ENCODE measurements around the gene CELF1.
A peak's percentile ranks its signal among the peaks of the same experiment; 100 is the strongest.
"Not testable (repeated sequence)": the region's sequence is repeated elsewhere in the genome, so short reads cannot be mapped to it uniquely, and the experiment has no call there.

Gene CELF1

DNA sequence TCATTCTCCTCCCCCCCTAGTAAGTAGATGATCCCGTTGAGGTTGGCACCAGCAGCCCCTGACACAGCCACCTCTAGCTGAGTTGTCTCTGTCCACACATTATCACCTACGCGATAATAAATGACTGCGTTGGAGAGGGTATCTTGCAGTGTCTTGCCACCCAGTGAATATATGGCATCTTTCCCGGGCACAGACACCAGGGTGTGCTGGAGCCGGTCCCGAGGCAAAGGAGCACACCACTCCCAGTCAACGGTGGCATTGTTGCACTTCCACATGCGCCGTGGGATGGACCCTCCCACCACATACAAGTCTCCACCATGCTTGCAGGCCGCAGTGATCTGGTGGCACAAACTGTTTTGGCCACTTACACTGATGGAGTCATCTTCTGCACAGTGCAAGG, 20.4 kb upstream of the CELF1 start:
- no peak for DNase-seq (ENCODE audit: low read depth)

- no peak for DNase-seq (ENCODE audit: low read depth)
These were observed 19.9 kb upstream of the CELF1 start for GRCh38 chr11:47572715-47573255.

DNA sequence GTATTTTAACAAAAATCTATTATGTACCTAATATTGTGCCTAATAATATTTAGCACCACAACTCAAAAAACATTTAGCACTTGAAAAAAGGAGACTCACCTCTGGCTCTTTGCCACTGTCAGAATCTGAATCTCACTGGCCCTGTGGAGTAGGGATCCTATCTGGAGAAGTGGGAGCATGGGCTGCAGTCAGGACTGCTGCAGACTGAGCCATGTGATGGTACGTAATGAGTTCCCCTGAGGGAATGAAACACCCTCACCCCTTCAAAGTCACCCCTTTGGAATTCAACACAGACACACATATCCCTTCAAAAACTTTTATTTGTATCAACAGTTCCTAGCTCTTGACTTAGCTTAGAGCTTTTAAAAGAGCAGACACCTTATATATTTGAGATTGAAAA, 19.0 kb upstream of the CELF1 start:
- peak; percentile 33 for DNase-seq (ENCODE audit: low read depth)

DNA sequence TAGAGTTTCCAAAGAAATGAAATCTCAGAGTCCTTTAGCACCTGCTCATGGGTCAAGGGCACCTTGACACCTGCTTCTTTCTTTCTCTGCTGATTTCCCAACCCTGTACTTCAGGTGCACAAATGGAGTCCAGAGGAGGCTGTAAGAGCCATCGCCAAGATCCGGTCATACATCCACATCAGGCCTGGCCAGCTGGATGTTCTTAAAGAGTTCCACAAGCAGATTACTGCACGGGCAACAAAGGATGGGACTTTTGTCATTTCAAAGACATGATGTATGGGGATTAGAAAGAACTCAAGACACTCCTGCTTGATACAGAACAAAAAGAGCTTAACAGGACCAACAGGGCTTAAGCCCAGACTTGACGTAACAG, 18.4 kb upstream of the CELF1 start:
- no peak for DNase-seq (ENCODE audit: low read depth)

DNA sequence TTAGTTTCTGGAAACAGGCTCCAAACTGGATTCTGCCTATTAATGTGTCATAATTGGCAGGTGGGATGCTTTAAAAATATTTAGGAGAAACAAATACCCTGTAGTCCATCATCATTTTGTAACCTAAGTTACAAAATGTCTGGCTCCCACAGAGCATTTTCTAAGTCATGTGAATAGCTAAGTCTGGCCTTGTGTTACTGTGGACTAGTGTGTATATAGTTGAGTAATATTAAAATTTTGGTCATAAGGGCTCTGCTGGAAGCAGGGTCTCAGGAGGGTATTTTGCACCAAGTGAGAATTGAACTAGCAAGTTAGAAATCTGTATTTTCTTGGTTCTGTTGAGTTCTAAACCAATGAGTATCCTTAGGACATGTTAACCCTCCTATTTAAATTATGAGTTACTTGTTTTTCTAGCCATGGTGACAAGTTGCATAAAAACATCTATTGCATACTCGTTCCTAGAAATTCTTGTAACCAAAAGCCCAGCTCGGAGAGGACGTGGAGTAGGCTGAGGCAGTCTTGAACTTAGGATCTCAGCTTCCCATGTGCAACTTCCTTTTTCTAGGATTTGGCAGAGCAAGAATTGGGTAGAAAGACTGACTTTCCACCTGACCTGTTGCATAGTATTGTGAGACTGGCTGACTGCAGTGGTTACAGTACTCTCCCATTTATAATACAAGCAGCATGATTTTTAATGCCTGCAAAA, 17.9 kb upstream of the CELF1 start:
- no peak for DNase-seq (ENCODE audit: low read depth)

GRCh38 chr11:47569646-47570045, 16.7 kb upstream of the CELF1 start:
- DNase-seq (ENCODE audit: low read depth) = no peak

GRCh38 chr11:47566149-47566698, 13.3 kb upstream of the CELF1 start:
- DNase-seq (ENCODE audit: low read depth) = no peak

- peak; percentile 44 for DNase-seq (ENCODE audit: low read depth)
These were observed 12.6 kb upstream of the CELF1 start, which contains the start of gene PTPMT1 for GRCh38 chr11:47565340-47566148. Gene PTPMT1, plus strand, starts transcription at chr11:47565599. Its CDS starts 24 bp downstream, at chr11:47565623.

DNA sequence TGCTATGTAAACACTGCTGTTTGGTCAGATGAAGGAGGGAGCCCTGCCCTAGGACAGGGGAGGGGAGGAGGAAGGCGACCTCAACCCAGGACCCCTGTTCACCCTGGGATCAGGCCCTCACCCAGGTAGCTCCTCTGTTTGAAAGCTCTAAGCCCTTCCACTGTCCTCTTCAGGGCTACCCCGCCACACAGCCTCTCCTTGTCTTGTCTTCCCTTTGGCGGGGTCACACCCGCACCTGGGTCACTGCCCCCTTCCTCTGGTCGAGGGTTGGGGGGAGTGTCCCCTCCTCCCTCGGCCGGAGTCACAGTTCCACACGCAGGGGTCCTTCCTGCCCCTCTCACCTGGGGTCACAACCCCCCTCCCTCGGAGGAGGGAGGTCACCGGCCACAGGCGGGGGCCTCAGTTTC, 12.0 kb upstream of the CELF1 start:
- no peak for DNase-seq (ENCODE audit: low read depth)

- DNase-seq (ENCODE audit: low read depth) = not testable (repeated sequence)
These were observed 11.4 kb upstream of the CELF1 start for GRCh38 chr11:47564366-47564765.

DNA sequence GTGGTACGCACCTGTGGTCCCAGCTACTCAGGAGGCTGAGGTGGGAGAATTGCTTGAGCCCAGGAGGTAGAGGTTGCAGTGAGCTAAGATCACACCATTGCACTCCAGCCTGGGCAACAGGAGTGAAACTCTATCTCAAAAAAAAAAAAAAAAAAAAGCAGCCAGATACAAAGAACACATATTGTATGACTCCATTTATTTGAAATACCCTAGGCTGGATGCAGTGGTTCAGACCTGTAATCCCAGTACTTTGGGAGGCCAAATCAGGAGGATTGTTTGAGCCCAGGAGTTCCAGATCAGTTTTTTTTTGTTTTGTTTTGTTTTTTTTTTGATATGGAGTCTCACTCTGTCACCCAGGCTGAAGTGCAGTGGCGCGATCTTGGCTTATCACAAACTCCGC, 9.5 kb upstream of the CELF1 start:
- DNase-seq (ENCODE audit: low read depth) = not testable (repeated sequence)

DNA sequence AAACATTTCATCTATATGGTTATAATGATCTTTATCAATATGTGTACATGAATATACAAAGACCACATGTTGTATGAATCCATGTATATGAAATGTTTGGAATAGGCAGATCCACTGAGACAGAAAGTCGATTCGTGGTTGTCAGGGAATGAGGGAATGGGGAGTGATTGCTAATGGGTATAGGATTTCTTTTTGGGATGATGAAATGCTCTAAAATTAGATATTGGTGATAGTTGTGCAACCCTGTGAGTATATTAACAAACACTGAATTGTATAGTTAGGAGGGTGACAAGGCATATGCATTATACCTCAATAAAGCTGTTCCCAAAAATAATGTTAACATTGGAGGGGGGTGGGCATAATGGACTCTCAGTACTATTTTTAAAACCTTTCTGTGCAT, 7.5 kb upstream of the CELF1 start:
- DNase-seq (ENCODE audit: low read depth) = no peak

DNA sequence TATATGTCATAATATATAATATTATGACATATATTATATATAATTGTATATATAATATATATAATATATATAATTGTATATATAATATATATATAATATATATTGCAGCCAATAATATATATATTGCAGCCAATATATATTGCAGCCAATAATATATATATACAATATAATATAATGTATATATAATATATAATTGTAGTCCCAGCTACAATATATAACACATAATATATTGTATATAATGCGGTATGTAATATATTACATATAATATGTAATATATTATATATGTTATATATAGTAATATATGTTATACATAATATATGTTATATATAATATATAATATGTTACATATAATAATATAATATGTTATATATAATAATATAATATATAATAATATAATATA, 5.8 kb upstream of the CELF1 start:
- no peak for DNase-seq (ENCODE audit: low read depth)

DNA sequence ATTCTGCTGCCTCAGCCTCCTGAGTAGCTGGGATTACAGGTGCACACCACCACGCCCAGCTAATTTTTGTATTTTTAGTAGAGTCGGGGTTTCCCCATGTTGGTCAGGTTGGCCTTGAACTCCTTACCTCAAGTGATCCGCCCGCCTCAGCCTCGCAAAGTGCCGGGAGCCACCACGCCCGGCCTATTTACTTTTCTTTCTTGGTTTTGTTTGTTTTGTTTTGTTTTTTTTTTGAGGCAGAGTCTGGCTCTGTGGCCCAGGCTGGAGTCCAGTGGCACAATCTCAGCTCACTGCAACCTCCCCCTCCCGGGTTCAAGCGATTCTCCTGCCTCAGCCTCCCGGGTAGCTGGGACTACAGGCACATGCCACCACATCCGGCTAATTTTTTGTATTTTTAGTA, 4.1 kb upstream of the CELF1 start:
- not testable (repeated sequence) for DNase-seq (ENCODE audit: low read depth)

DNA sequence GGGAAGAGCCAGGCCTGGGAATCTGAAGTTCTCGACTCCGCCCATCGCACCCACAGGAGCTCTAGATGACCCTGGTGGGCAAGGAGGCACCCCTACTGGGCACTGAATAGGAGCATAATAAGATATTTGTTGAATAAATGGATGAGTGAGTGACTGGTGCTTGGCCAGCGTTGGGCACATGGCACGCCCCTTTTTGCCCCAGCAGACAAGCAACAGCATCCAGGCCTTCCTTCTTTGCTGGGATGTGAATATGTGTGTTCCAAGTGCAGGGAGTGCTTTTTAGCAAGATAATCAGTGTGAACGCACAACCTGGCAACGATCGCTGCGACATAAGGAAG, 443 bp upstream of the CELF1 start:
- DNase-seq (ENCODE audit: low read depth) = no peak

DNA sequence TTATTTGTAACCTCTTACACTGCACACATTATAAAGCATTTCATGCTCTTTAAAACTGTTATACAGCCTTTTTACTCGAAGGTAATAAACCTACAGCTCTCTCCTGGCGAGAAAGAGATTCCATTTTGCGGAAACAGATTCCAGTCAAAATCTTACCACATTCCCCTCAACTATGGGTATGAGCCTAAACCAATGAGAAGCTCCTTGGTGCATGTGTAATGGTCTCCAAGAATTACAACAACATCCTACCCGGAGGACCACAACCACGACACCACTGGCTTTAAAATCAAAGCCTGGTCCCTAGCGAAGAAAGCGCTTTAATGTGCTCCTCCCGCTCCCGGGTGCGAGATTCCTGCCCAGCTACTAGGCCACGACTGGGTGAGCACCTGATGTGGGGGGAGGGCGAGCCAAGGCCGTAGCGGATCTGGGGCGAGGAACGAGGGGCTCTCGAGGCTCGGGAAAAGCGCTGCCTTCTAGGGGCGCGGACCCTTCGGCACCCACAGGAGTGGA, 821 bp downstream of the CELF1 start:
- DNase-seq (ENCODE audit: low read depth) = no peak

DNA sequence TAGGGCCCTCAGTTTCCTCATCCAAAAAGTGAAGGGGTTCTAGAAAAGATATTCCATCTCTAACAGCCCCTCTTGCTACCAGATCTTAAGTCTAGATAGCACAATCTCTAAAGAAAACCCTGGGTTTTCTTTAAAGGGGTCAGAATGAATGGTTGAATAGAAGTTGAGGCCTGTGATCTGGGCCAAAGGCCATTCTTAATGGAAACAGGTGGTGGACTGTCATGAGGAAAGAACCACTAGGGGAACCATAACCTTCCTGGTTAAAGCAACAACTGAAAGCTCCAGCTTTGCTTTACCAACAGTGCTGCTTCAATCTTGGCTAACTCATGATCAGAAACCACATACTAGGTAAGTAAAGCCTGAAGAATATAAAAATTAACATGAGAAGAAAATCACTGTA, 1.8 kb downstream of the CELF1 start:
- DNase-seq (ENCODE audit: low read depth) = no peak

GRCh38 chr11:47550288-47551047, 2.5 kb downstream of the CELF1 start:
- no peak for DNase-seq (ENCODE audit: low read depth)

GRCh38 chr11:47546274-47546673, 6.7 kb downstream of the CELF1 start:
- not testable (repeated sequence) for DNase-seq (ENCODE audit: low read depth)

DNA sequence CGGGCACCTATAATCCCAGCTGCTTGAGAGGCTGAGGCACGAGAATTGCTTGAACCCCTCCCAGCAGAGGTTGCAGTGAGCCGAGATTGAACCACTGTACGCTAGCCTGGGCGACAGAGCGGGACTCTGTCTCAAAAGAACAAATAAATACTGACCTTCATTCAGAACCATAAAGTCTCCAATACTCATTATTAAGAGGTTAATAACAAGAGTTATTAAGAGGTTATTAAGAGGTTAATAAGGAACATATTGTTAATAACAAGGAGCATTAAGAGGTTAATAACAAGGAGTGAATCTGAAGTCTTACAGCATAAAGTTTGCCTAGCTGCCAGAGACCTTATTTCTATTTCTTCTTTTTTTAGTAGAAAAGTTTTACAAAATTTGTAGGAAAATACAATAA, 7.6 kb downstream of the CELF1 start:
- no peak for DNase-seq (ENCODE audit: low read depth)

- DNase-seq (ENCODE audit: low read depth) = no peak
These were observed 11.9 kb downstream of the CELF1 start for GRCh38 chr11:47541070-47541469.

DNA sequence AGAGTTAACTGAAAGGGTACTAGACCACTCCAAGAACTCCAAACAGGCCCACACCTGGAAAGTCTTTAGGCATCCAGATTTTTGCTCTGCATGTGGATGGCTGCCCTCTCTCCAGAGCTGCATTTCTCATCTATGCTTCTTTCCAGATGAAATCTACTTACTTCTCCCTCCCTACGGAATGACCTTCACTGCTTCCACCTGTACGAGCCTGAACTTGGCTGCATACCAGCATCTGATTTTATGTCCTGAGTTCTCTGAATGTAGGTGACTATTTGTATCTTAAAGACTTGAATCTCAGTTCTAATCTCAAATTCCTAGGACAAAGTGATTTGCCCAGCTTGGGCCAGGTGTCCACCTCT, 13.3 kb downstream of the CELF1 start:
- no peak for DNase-seq (ENCODE audit: low read depth)

Measured in GM04504 (cell line).